ENCODE data around the gene PLEKHG4B.
"Not testable (repeated sequence)": the region's sequence is repeated elsewhere in the genome, so short reads cannot be mapped to it uniquely, and the experiment has no call there.

The PLEKHG4B gene

DNA sequence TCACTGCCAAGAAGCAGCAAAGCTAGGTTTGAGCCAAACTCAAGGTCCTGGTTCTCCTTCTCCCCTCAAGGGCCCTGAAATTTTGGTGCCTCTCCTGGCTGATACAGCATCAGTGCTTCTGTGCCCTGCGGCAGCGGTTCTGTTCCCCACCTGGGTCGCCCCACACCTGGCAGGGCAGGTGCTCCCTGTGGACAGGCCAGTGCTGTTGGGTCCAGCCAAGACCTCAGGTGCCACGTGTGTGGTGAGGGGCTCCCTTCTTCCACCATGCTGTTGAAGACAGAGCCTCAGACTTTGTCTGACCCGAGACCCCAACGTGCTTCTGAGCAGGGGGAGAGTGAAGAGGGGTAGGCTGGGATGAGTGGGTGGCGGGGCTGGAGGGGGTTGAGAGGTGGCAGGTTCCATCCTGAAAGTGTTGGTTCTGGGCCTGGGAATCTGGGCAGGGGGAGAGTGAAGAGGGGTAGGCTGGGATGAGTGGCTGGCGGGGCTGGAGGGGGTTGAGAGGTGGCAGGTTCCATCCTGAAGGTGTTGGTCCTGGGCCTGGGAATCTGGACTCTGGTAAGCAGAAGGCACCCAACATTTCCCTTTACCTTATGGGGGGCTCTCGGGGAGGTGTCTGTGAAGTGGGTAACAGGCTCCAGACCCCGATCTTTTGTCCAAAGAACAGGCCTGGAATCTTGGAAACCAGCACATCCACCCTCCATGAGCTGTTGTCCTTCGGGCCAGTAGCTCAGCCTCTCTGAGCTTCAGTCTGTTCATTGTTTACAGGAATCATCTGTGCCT is 2.3 kb downstream of the PLEKHG4B start:
- no peak for DNase-seq

DNA sequence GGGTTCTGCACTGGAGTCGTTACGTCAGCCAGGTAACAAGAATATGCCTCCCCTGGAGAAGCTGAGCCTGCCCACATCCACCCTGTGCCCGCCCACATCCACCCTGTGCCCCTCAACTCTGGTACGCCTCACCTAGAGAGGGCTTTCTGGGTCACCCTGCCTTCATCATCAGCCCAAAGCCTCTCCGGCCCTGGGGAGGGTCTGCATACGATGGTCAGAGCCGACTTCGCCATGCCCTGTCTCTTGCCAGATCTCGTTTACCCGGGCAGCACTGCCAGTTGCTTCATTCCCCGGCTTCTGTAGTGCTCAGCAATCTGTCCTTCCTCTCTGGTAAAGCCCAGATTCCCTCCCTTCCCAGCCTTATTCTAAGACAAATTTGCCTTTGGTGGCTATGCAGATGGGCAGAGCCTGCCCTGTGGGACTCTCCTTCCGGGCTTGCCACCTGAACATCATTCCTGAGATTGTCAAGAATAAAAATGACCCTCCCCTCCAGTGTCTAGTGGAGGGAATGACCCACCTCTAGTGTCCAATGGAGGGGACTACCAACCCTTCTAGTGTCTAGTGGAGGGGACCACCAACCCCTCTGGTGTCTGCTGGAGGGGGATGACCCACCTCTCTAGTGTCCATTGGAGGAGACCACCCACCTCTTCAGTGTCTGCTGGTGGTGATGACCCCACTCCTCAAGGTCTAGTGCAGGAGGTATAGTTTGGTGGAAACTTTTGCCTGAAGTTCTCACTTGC is 3.4 kb downstream of the PLEKHG4B start:
- DNase-seq = no peak

GRCh38 chr5:96976-97660 is 5.2 kb downstream of the PLEKHG4B start:
- no peak for DNase-seq

GRCh38 chr5:99815-100214 is 7.8 kb downstream of the PLEKHG4B start:
- no peak for DNase-seq

GRCh38 chr5:102411-103043 is 10.6 kb downstream of the PLEKHG4B start:
- no peak for DNase-seq

- DNase-seq = not testable (repeated sequence)
Measured at GRCh38 chr5:104106-104505, 12.1 kb downstream of the PLEKHG4B start.

- no peak for DNase-seq
Measured at GRCh38 chr5:104778-105296, 12.9 kb downstream of the PLEKHG4B start.

DNA sequence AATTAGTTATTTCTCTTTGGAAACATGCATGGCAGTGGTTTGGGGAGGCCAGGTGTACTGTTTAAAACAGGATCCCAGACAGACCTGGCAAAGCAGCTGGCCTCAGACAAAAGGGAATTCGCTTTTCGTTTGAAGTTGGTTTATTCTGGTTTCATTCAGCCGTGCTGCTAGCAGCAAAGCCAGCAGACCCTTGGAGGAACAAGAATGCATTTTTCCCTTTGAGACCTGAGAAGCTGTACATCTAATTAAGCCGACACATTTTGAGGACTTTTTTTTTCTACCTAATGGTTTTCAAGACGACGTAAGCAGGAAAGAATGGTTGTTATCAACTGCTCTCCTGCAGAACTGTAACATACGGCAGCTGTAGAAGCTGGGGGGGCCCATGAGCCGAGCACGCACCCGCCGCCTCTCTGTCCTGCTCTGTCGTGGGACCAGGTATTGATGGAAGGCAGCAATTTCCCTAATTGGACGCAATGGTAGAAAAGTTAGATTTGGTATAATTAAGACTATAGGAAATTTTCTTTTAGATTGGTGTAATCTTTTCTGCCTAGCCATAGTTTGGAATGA is 13.6 kb downstream of the PLEKHG4B start:
- DNase-seq = no peak

GRCh38 chr5:106587-106986 is 14.6 kb downstream of the PLEKHG4B start:
- DNase-seq = no peak

- no peak for DNase-seq
Measured at GRCh38 chr5:107526-107925, 15.6 kb downstream of the PLEKHG4B start.

DNA sequence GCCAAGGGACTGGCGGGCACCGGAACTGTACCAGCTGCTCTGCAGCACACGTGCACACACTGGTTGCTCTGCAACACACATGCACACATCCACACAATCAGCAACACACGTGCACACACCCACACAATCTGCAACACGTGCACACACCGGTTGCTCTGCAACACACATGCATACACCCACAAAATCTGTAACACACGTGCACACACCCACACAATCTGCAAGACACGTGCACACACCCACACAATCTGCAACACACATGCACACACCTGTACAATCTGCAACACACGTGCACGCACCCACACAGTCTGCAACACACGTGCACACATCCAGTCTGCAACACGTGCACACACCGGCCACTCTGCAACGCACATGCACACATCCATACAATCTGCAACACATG is 17.9 kb downstream of the PLEKHG4B start:
- DNase-seq = no peak

- DNase-seq = no peak
Measured at GRCh38 chr5:110270-110888, 18.4 kb downstream of the PLEKHG4B start.

DNA sequence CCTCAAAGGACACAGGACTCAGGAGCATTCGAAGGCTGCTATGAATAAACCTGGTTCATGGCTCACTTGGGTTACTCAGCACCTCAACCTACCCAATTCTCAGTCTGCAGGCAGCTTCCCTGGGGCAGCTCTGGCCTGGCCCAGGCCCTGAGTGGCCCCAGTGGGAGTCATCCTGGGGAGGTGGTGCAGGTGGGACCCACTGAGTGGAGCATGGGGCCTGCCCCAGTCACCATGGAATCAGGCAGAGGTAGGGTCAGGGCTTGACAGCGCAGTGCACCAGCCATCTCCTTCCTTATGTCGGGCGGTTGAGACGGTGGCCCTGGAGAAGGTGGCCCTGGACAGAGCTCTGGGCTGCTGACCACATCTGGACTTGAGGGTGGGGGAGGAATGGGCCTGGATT is 19.2 kb downstream of the PLEKHG4B start:
- DNase-seq = no peak

DNA sequence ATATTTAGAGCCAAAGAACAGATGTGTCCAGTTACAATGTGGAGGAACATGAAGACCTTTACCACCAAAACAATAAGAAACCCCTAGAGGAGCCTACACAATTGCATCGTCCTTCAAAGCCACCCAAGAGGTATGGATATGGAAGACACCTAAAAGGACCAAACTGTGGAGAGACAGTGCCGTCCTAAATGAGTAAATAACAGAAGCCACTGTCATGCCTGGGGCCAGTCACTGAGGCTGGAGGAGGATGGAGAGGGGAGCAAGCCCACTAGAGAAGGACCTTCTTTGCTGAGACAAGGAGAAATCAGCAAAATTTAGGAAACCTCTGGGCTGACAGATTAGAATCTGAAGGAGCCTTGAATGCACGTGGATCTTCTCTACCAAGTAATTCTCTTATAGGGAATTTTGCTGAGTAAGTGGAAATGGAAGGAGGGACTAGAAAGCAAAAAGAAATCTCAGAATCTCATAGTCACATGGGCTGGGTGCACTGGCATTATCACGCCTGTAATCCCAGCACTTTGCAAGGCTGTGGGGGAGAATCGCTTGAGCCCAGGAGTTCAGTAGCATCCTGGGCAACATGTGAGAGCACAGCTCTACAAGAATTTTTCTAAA is 27.6 kb downstream of the PLEKHG4B start:
- DNase-seq = no peak

DNA sequence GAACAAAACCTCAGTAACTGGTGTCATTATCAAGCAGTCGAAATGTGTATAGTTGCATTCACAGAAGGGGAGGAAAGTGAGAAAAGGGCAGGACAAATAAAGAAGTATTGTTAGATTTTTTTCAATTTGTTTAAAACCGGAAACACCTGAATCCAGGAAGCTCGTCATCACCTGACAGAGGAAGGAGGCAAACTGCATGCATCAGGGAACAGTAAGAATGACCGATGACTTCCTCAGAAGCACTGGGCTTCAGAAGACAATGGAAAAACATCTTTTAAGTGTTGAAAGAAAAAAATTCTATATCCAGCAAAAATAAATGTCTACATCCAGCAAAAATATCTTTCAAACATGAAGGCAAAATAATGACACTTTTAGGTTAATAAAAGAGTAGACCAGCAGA is 29.5 kb downstream of the PLEKHG4B start:
- DNase-seq = no peak

DNA sequence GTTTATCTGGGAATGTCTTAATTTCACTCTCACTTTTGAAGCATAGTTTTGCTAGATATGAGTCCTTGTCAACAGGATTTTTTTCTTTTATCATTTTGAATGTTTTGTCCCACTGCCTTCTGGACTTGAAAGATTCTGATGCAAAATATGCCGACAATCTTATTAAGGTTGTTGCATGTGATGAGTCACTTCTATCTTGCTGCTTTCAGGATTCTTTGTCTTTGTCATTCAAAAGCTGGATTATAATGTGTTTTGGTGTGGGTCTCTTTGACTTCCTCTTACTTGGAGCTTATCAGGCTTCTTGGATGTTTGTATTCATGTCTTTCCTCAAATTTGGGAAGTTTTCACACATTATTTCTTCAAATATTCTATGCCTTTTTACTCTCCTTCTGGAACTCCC is 33.8 kb downstream of the PLEKHG4B start:
- DNase-seq = no peak

GRCh38 chr5:126806-127205 is 34.8 kb downstream of the PLEKHG4B start:
- no peak for DNase-seq

- no peak for DNase-seq
Measured at GRCh38 chr5:127886-128285, 35.9 kb downstream of the PLEKHG4B start.

GRCh38 chr5:128446-128845 is 36.5 kb downstream of the PLEKHG4B start:
- no peak for DNase-seq

- no peak for DNase-seq
Measured at GRCh38 chr5:129148-129547, 37.2 kb downstream of the PLEKHG4B start.

- DNase-seq = no peak
Measured at GRCh38 chr5:129820-130219, 37.9 kb downstream of the PLEKHG4B start.

DNA sequence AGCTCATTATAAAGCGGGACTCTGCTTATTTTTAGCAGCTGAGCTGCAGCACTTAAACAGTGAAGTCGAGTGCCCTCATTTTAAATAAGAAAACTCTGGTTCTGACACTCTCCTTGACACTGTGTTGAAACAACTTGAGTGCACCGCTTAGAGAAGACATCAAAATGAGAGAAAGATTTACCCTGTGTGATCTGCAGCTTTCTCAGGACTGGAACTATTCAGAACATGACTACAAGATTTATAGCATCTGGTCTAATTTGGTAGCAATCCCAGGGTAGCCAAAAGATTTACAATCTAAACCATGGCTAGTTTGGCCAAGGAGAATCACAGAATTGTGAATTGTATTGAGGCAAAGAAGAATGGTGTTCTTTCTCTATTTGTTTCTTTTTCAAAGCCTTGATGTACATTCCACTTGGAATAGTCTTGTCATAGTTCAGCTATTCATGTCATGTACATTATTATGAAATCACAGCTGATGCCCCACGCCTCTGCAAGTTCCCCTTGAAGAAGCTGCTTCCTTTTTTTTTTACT is 38.7 kb downstream of the PLEKHG4B start:
- no peak for DNase-seq

Data from GOT3 (cell line).